Upper lobe of right lung (tissue), 1 donor: ENCODE results near the gene STEAP3. TPM values are rescaled to one million over a fixed set of nuclear protein-coding genes. Genes with fewer than 3 reads are reported as not detected.

Experiments
- ATAC-seq: fragments of 200-7000 bp; cut with Tn5 transposase; one replicate; pipeline ENCODE4 v1.9.1; 2020; ENCODE audit warnings: mild to moderate bottlenecking, moderate library complexity
- DNase-seq: peaks from one replicate; pipeline ENCODE4 v3.0.0-alpha.2; 2020
- H3K27ac ChIP-seq: fragments of 200-600 bp; one replicate; pipeline ENCODE4 v1.8.0; 2022
- H3K27me3 ChIP-seq: fragments of 200-600 bp; one replicate; pipeline ENCODE4 v1.8.0; 2022; ENCODE audit warnings: mild to moderate bottlenecking
- H3K36me3 ChIP-seq: fragments of 200-600 bp; one replicate; pipeline ENCODE4 v1.8.0; 2022
- H3K4me1 ChIP-seq: fragments of 200-600 bp; one replicate; pipeline ENCODE4 v1.8.0; 2022
- H3K4me3 ChIP-seq: fragments of 200-600 bp; one replicate; pipeline ENCODE4 v1.8.0; 2022; ENCODE audit warnings: mild to moderate bottlenecking
- H3K9me3 ChIP-seq: fragments of 200-600 bp; one replicate; pipeline ENCODE4 v1.8.0; 2022
- CTCF ChIP-seq: fragments of 200-600 bp; IDR thresholded peaks from one replicate; pipeline ENCODE4 v1.8.0; 2022; ENCODE audit warnings: antibody characterized with exemption
- intact Hi-C: fragments of 100-400 bp; cut with DNase I; formaldehyde crosslinking; loops from one replicate; pipeline ENCODE4 v1.11.0; 2022
- total RNA-seq: library from RNA; stranded (reverse); fragmentation: NEBNext Ultra II Directional; extraction: Animal tissue kit (Norgen Biotek cat#: 25700); gene quantifications from one replicate; pipeline ENCODE4 v1.2.1, GENCODE V29; 2021
- donor health status: DM: no; HTN: yes; CAD: no; lungs with severe emphysema.

STEAP3 gene
- total RNA-seq, 1 donor from 2014 or later = 14.1 TPM

GRCh38 chr2:119177171-119177837 is 46.3 kb upstream of the STEAP3 start:
- intact Hi-C loops = loop anchor here (10.0 kb wide), 1 partner anchor 293 kb away; no protein-coding TSS in a partner anchor
- no peak overlapping the region for H3K27ac ChIP-seq
- H3K36me3 ChIP-seq = no peaks in the 10 kb centered on the region
- no peaks in the 10 kb centered on the region for H3K4me1 ChIP-seq
- no peak for TF ChIP-seq CTCF
- no peaks in the 10 kb centered on the region for H3K27me3 ChIP-seq
- DNase-seq = no peak
- no peak overlapping the region for H3K4me3 ChIP-seq
- ATAC-seq = no peak
- H3K9me3 ChIP-seq = no peaks in the 10 kb centered on the region

DNA sequence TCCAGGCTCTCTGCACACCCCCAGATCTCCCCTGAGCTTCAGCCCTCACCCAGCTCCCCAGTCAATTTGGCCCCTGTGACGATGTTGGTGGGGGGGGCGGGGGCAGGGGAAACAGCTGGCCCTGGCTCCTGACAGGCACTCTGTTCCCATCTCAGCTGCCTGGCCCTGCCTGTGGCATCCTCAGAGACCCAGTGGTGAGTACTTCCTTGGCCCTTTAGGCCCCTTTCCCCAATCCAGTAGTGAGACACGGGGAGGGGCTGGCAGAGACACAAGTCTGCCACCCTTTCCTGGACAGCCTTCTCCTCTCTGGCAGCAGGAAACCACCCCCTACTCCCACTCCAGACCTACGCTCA is 45.8 kb upstream of the STEAP3 start:
- H3K36me3 ChIP-seq = no peaks in the 10 kb centered on the region
- no peaks in the 10 kb centered on the region for H3K27me3 ChIP-seq
- TF ChIP-seq CTCF = no peak
- intact Hi-C loops = loop anchor here (10.0 kb wide), 1 partner anchor 293 kb away; no protein-coding TSS in a partner anchor
- ATAC-seq = no peak
- H3K4me1 ChIP-seq = no peaks in the 10 kb centered on the region
- no peak overlapping the region for H3K27ac ChIP-seq
- no peaks in the 10 kb centered on the region for H3K9me3 ChIP-seq
- no peak overlapping the region for H3K4me3 ChIP-seq
- no peak for DNase-seq

DNA sequence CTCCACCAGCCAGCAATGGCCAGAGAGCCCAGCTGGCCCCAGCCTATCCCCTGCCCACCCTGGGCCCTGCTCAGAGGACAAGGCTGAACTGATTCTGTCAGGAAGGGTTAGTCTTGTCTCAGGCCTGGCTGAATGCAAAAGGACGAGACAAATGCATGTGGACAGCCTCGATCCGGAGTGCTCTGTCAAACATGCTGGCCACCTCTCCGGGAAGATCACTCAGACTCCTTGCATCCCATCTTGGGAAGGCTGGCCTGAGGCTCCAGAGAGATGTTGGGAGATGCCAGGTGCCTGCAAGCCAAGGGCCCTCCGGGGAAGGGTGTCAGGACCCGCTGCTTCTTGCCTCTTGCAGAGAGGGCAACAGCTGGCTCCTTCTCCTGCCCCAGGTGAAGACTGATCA is 44.9 kb upstream of the STEAP3 start:
- H3K9me3 ChIP-seq = no peaks in the 10 kb centered on the region
- ATAC-seq = no peak
- H3K36me3 ChIP-seq = no peaks in the 10 kb centered on the region
- intact Hi-C loops = loop anchor here (10.0 kb wide), 1 partner anchor 294 kb away; no protein-coding TSS in a partner anchor
- H3K27ac ChIP-seq = no peak overlapping the region
- H3K4me1 ChIP-seq = no peaks in the 10 kb centered on the region
- no peak overlapping the region for H3K4me3 ChIP-seq
- no peak for TF ChIP-seq CTCF
- no peaks in the 10 kb centered on the region for H3K27me3 ChIP-seq
- no peak for DNase-seq

- ATAC-seq = peak; percentile 76
- no peaks in the 10 kb centered on the region for H3K36me3 ChIP-seq
- TF ChIP-seq CTCF = no peak
- no peaks in the 10 kb centered on the region for H3K9me3 ChIP-seq
- intact Hi-C loops = loop anchor here (10.0 kb wide), 1 partner anchor 294 kb away; no protein-coding TSS in a partner anchor
- H3K4me1 ChIP-seq = no peaks in the 10 kb centered on the region
- no peak overlapping the region for H3K4me3 ChIP-seq
- H3K27ac ChIP-seq = no peak overlapping the region
- no peak for DNase-seq
- no peaks in the 10 kb centered on the region for H3K27me3 ChIP-seq
Measured at GRCh38 chr2:119179202-119179601, 44.4 kb upstream of the STEAP3 start.

GRCh38 chr2:119179991-119180390 is 43.6 kb upstream of the STEAP3 start:
- Histone ChIP-seq H3K4me1 (no peaks in the 10 kb centered on the region), H3K9me3 (no peaks in the 10 kb centered on the region), H3K36me3 (no peaks in the 10 kb centered on the region), H3K4me3 (no peak overlapping the region), H3K27ac (no peak overlapping the region), H3K27me3 (no peaks in the 10 kb centered on the region)
- intact Hi-C loops = loop anchor here (10.0 kb wide), 1 partner anchor 295 kb away; no protein-coding TSS in a partner anchor
- ATAC-seq (no peak), DNase-seq (no peak)
- TF ChIP-seq CTCF = no peak
